Activated naive CD4-positive, alpha-beta T cell treated with anti-CD3 and anti-CD28 coated beads, Interleukin-2, amount 50 U/mL, for 24 hours (primary cell): ENCODE results near the gene SHANK1.

Experiments used
- H3K27ac Mint-ChIP-seq: one replicate; pipeline ENCODE4 v1.8.0; 2021; ENCODE audit warnings: mild to moderate bottlenecking, mixed read lengths
- H3K27me3 Mint-ChIP-seq: one replicate; pipeline ENCODE4 v1.8.0; 2021; ENCODE audit warnings: mixed read lengths
- H3K36me3 Mint-ChIP-seq: one replicate; pipeline ENCODE4 v1.8.0; 2021; ENCODE audit warnings: mixed read lengths
- H3K4me1 Mint-ChIP-seq: one replicate; pipeline ENCODE4 v1.8.0; 2021; ENCODE audit warnings: mixed read lengths
- H3K4me3 Mint-ChIP-seq: one replicate; pipeline ENCODE4 v1.8.0; 2021; ENCODE audit warnings: mild to moderate bottlenecking, mixed read lengths
- H3K9me3 Mint-ChIP-seq: one replicate; pipeline ENCODE4 v1.8.0; 2021; ENCODE audit warnings: mixed read lengths

SHANK1 gene

GRCh38 chr19:50721441-50722137 is 2.0 kb upstream of the SHANK1 start:
- Mint-ChIP-seq H3K27ac (no peak overlapping the region), H3K27me3 (peaks cover 37% of the 10 kb centered on the region), H3K36me3 (peaks cover 4% of the 10 kb centered on the region), H3K4me1 (peaks cover 8% of the 10 kb centered on the region), H3K9me3 (no peaks in the 10 kb centered on the region), H3K4me3 (no peak overlapping the region)

GRCh38 chr19:50720921-50721381 is 1.3 kb upstream of the SHANK1 start:
- peaks cover 36% of the 10 kb centered on the region for H3K27me3 Mint-ChIP-seq
- H3K4me1 Mint-ChIP-seq = peaks cover 4% of the 10 kb centered on the region
- H3K4me3 Mint-ChIP-seq = no peak overlapping the region
- H3K36me3 Mint-ChIP-seq = peaks cover under 1% of the 10 kb centered on the region
- no peaks in the 10 kb centered on the region for H3K9me3 Mint-ChIP-seq
- no peak overlapping the region for H3K27ac Mint-ChIP-seq

GRCh38 chr19:50720181-50720920 is 749 bp upstream of the SHANK1 start:
- Mint-ChIP-seq H3K27ac (no peak overlapping the region), H3K4me1 (peaks cover 1% of the 10 kb centered on the region), H3K36me3 (no peaks in the 10 kb centered on the region), H3K4me3 (peak overlapping the region; percentile 31), H3K9me3 (no peaks in the 10 kb centered on the region), H3K27me3 (peaks cover 35% of the 10 kb centered on the region)

GRCh38 chr19:50719119-50719435 is 525 bp downstream of the SHANK1 start:
- Mint-ChIP-seq H3K36me3 (no peaks in the 10 kb centered on the region), H3K27me3 (peaks cover 42% of the 10 kb centered on the region), H3K9me3 (no peaks in the 10 kb centered on the region), H3K4me3 (no peak overlapping the region), H3K27ac (no peak overlapping the region), H3K4me1 (no peaks in the 10 kb centered on the region)

- no peak overlapping the region for H3K4me3 Mint-ChIP-seq
- H3K36me3 Mint-ChIP-seq = no peaks in the 10 kb centered on the region
- no peaks in the 10 kb centered on the region for H3K9me3 Mint-ChIP-seq
- H3K4me1 Mint-ChIP-seq = peaks cover under 1% of the 10 kb centered on the region
- peaks cover 40% of the 10 kb centered on the region for H3K27me3 Mint-ChIP-seq
- no peak overlapping the region for H3K27ac Mint-ChIP-seq
Observed at GRCh38 chr19:50718255-50719118, 1.1 kb downstream of the SHANK1 start.

- Mint-ChIP-seq H3K4me3 (no peak overlapping the region), H3K27me3 (peaks cover 44% of the 10 kb centered on the region), H3K27ac (no peak overlapping the region), H3K9me3 (no peaks in the 10 kb centered on the region), H3K4me1 (peaks cover 7% of the 10 kb centered on the region), H3K36me3 (no peaks in the 10 kb centered on the region)
Observed at GRCh38 chr19:50717891-50718254, 1.7 kb downstream of the SHANK1 start.

GRCh38 chr19:50717026-50717723 is 2.4 kb downstream of the SHANK1 start:
- no peaks in the 10 kb centered on the region for H3K9me3 Mint-ChIP-seq
- H3K27ac Mint-ChIP-seq = peak overlapping the region; percentile 38
- peaks cover 46% of the 10 kb centered on the region for H3K27me3 Mint-ChIP-seq
- peaks cover 7% of the 10 kb centered on the region for H3K4me1 Mint-ChIP-seq
- H3K36me3 Mint-ChIP-seq = no peaks in the 10 kb centered on the region
- peak overlapping the region; percentile 62 for H3K4me3 Mint-ChIP-seq

GRCh38 chr19:50716178-50717025 is 3.2 kb downstream of the SHANK1 start:
- Mint-ChIP-seq H3K4me1 (peaks cover 7% of the 10 kb centered on the region), H3K9me3 (no peaks in the 10 kb centered on the region), H3K27me3 (peaks cover 45% of the 10 kb centered on the region), H3K4me3 (no peak overlapping the region), H3K36me3 (no peaks in the 10 kb centered on the region), H3K27ac (no peak overlapping the region)

GRCh38 chr19:50713556-50714236 is 5.9 kb downstream of the SHANK1 start:
- peaks cover 7% of the 10 kb centered on the region for H3K4me1 Mint-ChIP-seq
- no peak overlapping the region for H3K27ac Mint-ChIP-seq
- H3K27me3 Mint-ChIP-seq = peaks cover 37% of the 10 kb centered on the region
- H3K36me3 Mint-ChIP-seq = no peaks in the 10 kb centered on the region
- H3K9me3 Mint-ChIP-seq = no peaks in the 10 kb centered on the region
- H3K4me3 Mint-ChIP-seq = no peak overlapping the region

- peaks cover 37% of the 10 kb centered on the region for H3K27me3 Mint-ChIP-seq
Observed at GRCh38 chr19:50712833-50713232, 6.8 kb downstream of the SHANK1 start.

GRCh38 chr19:50711805-50712204 is 7.8 kb downstream of the SHANK1 start:
- Mint-ChIP-seq H3K27me3 (peaks cover 34% of the 10 kb centered on the region), H3K9me3 (no peaks in the 10 kb centered on the region), H3K36me3 (no peaks in the 10 kb centered on the region), H3K27ac (no peak overlapping the region), H3K4me1 (peaks cover 7% of the 10 kb centered on the region), H3K4me3 (no peak overlapping the region)

More at GRCh38 chr19:50712833-50713232, 6.8 kb downstream of the SHANK1 start:
- Mint-ChIP-seq H3K4me3 (no peak overlapping the region), H3K36me3 (no peaks in the 10 kb centered on the region), H3K9me3 (no peaks in the 10 kb centered on the region), H3K27ac (no peak overlapping the region), H3K4me1 (peaks cover 7% of the 10 kb centered on the region)

- H3K27ac Mint-ChIP-seq = no peak overlapping the region
- H3K4me3 Mint-ChIP-seq = no peak overlapping the region
- no peaks in the 10 kb centered on the region for H3K36me3 Mint-ChIP-seq
- H3K4me1 Mint-ChIP-seq = peaks cover 7% of the 10 kb centered on the region
- no peaks in the 10 kb centered on the region for H3K9me3 Mint-ChIP-seq
- peaks cover 34% of the 10 kb centered on the region for H3K27me3 Mint-ChIP-seq
Observed at GRCh38 chr19:50711196-50711595, 8.4 kb downstream of the SHANK1 start.

GRCh38 chr19:50710612-50711011 is 9.0 kb downstream of the SHANK1 start:
- H3K36me3 Mint-ChIP-seq = no peaks in the 10 kb centered on the region
- peaks cover 36% of the 10 kb centered on the region for H3K27me3 Mint-ChIP-seq
- no peaks in the 10 kb centered on the region for H3K9me3 Mint-ChIP-seq
- H3K4me1 Mint-ChIP-seq = peaks cover 7% of the 10 kb centered on the region
- no peak overlapping the region for H3K27ac Mint-ChIP-seq
- no peak overlapping the region for H3K4me3 Mint-ChIP-seq

GRCh38 chr19:50710094-50710493 is 9.5 kb downstream of the SHANK1 start:
- no peaks in the 10 kb centered on the region for H3K36me3 Mint-ChIP-seq

More at GRCh38 chr19:50710094-50710493, 9.5 kb downstream of the SHANK1 start:
- H3K27ac Mint-ChIP-seq = no peak overlapping the region
- H3K4me1 Mint-ChIP-seq = peaks cover 7% of the 10 kb centered on the region
- H3K27me3 Mint-ChIP-seq = peaks cover 40% of the 10 kb centered on the region
- no peak overlapping the region for H3K4me3 Mint-ChIP-seq
- H3K9me3 Mint-ChIP-seq = no peaks in the 10 kb centered on the region
